Left lung (tissue), 10 donors: ENCODE results near the gene NAE1. TPM values are rescaled to one million over a fixed set of nuclear protein-coding genes. Genes with fewer than 3 reads are reported as not detected.

Experiments
- ATAC-seq: fragments of 200-7000 bp; cut with Tn5 transposase; one replicate; pipeline ENCODE4 v1.9.1; 2020; ENCODE audit warnings: moderate library complexity
- DNase-seq, 4 donors: peaks; one replicate each; pipeline ENCODE4 v3.0.0-alpha.2; 2013 to 2020
- H3K27ac ChIP-seq, 2 donors: fragments of 200-600 bp; sonication (generic) in 1 of 2; one replicate each; pipeline versions ENCODE4 v1.5.0 to v1.8.0; 2020 to 2021
- H3K27me3 ChIP-seq, 2 donors: fragments of 200-600 bp; sonication (generic) in 1 of 2; one replicate each; pipeline versions ENCODE4 v1.5.0 to v1.8.0; 2020 to 2021
- H3K36me3 ChIP-seq, 2 donors: fragments of 200-600 bp; sonication (generic) in 1 of 2; one replicate each; pipeline versions ENCODE4 v1.5.0 to v1.8.0; 2020 to 2021
- H3K4me1 ChIP-seq, 2 donors: fragments of 200-600 bp; one replicate each; pipeline ENCODE4 v1.8.0; 2021
- H3K4me3 ChIP-seq, 2 donors: fragments of 200-600 bp; sonication (generic) in 1 of 2; one replicate each; pipeline versions ENCODE4 v1.5.0 to v1.8.0; 2020 to 2021; ENCODE audit warnings: mild to moderate bottlenecking in 1 of 2
- H3K9me3 ChIP-seq, 2 donors: fragments of 200-600 bp; sonication (generic) in 1 of 2; one replicate each; pipeline versions ENCODE4 v1.5.0 to v1.8.0; 2020 to 2021
- intact Hi-C, 2 donors: fragments of 100-400 bp; cut with DNase I; formaldehyde crosslinking; loops; one replicate each; pipeline versions ENCODE4 v1.11.2 to v1.14.2; 2022
- polyA plus RNA-seq, 6 donors: library from polyadenylated mRNA; unstranded; fragments of 120-200 nt; gene quantifications; one replicate each; pipeline ENCODE4 v1.2.1, GENCODE V29; 2013; ENCODE audit not compliant: insufficient read length in 6 of 6
- total RNA-seq, 2 donors: library from RNA; stranded (reverse); fragmentation: NEBNext Ultra II Directional; extraction: Animal tissue kit (Norgen Biotek cat#: 25700); gene quantifications; one replicate each; pipeline ENCODE4 v1.2.1, GENCODE V29; 2021
- TF ChIP-seq, protein P1 (sequence below), 2 donors: fragments of 200-600 bp; sonication (generic) in 1 of 2; IDR thresholded peaks; one replicate each; pipeline versions ENCODE4 v1.5.0 to v1.8.0; 2021; ENCODE audit warnings: antibody characterized with exemption in 2 of 2
- donor health status: DM: no; HTN: yes; CAD: no.
- donor health status: DM: no; HTN: no; CAD: no.

The NAE1 gene
- total and polyA plus RNA-seq, 8 donors: 41.8 to 98.9 (median 87.1) TPM

DNA sequence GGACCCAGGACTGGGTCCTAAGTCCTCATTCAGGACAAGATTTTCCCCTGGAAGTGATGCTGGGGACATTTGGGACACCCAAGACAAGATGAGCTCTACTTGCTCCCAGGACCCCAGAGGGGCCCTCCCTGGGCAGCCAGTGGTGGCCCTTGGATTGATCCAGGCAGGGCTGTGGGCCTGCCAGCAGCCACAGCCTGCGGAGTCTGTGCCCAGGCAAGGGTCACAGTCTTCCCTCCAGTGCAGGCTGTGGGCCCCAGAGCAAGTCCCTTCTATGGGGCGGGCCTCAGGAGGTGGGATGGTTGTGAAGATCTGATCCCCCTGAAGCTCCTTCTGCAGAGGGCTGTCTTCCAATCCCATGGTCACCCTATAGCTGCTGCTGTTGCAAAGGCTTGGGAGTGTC lies 26.0 kb upstream of the NAE1 start:
- H3K27ac ChIP-seq: no peak overlapping the region
- ATAC-seq: no peak
- H3K4me1 ChIP-seq: no peaks in the 10 kb centered on the region
- TF ChIP-seq, protein P1, sequence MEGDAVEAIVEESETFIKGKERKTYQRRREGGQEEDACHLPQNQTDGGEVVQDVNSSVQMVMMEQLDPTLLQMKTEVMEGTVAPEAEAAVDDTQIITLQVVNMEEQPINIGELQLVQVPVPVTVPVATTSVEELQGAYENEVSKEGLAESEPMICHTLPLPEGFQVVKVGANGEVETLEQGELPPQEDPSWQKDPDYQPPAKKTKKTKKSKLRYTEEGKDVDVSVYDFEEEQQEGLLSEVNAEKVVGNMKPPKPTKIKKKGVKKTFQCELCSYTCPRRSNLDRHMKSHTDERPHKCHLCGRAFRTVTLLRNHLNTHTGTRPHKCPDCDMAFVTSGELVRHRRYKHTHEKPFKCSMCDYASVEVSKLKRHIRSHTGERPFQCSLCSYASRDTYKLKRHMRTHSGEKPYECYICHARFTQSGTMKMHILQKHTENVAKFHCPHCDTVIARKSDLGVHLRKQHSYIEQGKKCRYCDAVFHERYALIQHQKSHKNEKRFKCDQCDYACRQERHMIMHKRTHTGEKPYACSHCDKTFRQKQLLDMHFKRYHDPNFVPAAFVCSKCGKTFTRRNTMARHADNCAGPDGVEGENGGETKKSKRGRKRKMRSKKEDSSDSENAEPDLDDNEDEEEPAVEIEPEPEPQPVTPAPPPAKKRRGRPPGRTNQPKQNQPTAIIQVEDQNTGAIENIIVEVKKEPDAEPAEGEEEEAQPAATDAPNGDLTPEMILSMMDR (IDR thresholded peaks at IDR 0.05): no peak
- no peaks in the 10 kb centered on the region for H3K27me3 ChIP-seq
- DNase-seq: no peak
- intact Hi-C loops: no loop called here
- no peaks in the 10 kb centered on the region for H3K9me3 ChIP-seq
- no peaks in the 10 kb centered on the region for H3K36me3 ChIP-seq
- no peak overlapping the region for H3K4me3 ChIP-seq

DNA sequence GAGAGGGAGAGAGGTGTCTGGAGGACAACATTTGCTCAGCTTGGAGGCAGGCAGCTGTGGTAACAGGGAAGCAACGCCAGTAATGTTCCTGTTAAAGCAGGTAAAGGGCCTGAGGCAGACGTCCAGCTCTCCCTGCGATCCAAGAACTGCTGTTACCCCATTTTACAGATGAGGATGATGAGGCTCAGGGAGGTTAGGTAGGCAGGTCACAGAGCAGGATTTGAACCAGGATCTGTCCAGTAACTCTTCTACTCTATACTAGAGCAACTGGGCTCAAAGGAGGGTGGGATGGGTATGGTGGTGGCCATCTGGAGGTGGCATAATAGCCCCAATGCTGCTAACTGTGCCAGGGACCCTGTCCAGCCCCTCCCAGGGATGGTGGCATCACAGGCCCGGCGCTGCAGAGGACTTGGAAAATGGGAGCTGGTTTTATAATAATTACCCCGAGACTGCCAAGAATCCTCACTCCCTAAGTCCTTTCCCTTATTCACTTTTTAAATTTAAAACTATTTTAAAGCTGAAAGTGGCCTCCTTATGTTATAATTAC lies 25.5 kb upstream of the NAE1 start:
- no peaks in the 10 kb centered on the region for H3K36me3 ChIP-seq
- H3K27ac ChIP-seq: no peak overlapping the region
- intact Hi-C loops: no loop called here
- DNase-seq (no peak), ATAC-seq (no peak)
- TF ChIP-seq, protein P1 (IDR thresholded peaks at IDR 0.05): no peak
- H3K4me1 ChIP-seq: no peaks in the 10 kb centered on the region
- no peak overlapping the region for H3K4me3 ChIP-seq
- H3K9me3 ChIP-seq: no peaks in the 10 kb centered on the region
- H3K27me3 ChIP-seq: no peaks in the 10 kb centered on the region

- Histone ChIP-seq H3K27me3 (no peaks in the 10 kb centered on the region), H3K9me3 (no peaks in the 10 kb centered on the region), H3K36me3 (no peaks in the 10 kb centered on the region), H3K4me3 (no peak overlapping the region), H3K4me1 (no peaks in the 10 kb centered on the region), H3K27ac (no peak overlapping the region)
- ATAC-seq (no peak), DNase-seq (no peak)
- TF ChIP-seq, protein P1 (IDR thresholded peaks at IDR 0.05): no peak
- intact Hi-C loops: no loop called here
Observed at GRCh38 chr16:66853261-66854139, 22.7 kb upstream of the NAE1 start.

DNA sequence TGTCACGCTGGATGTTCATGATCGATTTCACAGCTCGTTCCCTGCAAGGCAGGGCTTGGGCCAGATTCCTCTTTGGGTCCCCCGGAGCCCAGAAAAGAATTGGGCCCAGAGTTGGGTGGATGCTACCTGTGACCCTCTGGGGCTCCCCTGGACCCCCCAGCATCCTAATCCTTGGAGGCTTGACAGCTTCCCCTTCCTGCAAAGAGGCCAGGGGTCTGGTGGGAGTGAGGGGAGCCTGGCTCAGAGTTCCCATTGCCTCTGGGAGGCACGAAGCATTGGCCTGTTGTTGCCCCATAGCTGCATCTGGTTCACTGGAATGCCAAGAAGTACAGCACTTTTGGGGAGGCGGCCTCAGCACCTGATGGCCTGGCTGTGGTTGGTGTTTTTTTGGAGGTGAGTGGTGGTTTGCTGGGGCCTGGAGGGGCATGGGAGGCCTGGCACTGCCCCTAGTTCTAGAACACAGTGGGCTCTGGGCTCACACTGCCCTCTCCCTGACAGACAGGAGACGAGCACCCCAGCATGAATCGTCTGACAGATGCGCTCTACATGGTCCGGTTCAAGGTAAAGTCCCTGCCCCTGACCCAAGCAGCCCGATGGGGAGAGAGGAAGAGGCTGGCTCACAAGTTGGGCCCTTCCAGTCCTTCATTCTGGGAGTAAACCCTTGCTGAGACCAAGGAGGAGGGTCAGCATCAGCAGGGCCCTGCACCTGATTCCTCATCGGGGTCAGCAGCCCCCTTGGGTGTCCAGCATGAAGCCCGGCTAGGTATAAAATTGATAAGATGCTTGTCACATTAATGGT lies 20.6 kb upstream of the NAE1 start:
- TF ChIP-seq, protein P1 (IDR thresholded peaks at IDR 0.05): no peak
- DNase-seq: no peak

More for the DNA sequence above, 20.6 kb upstream of the NAE1 start:
- H3K27me3 ChIP-seq: peaks cover 0 to 11% of the 10 kb centered on the region in 2 donors
- no peak overlapping the region for H3K27ac ChIP-seq
- intact Hi-C loops: no loop called here
- no peaks in the 10 kb centered on the region for H3K4me1 ChIP-seq
- no peak overlapping the region for H3K4me3 ChIP-seq
- ATAC-seq: no peak
- H3K9me3 ChIP-seq: no peaks in the 10 kb centered on the region
- no peaks in the 10 kb centered on the region for H3K36me3 ChIP-seq
